Thyroid gland (tissue), 4 donors: ENCODE measurements around the gene SHISA9.

ENCODE experiments used
- POLR2A ChIP-seq, 2 donors: fragments of 450-650 bp; IDR thresholded peaks; one replicate each; pipeline ENCODE4 v1.6.1; 2017; ENCODE audit warnings: antibody characterized with exemption in 2 of 2, mild to moderate bottlenecking in 2 of 2, moderate library complexity in 1 of 2
- TF ChIP-seq, protein P1 (sequence below), 6 experiments: fragments of 200-600 bp in 3 of 6; fragments of 450-650 bp in 3 of 6; sonication (generic) in 3 of 6; IDR thresholded peaks; one replicate each; pipeline ENCODE4 v1.5.1; 2016 to 2019; ENCODE audit warnings: antibody characterized with exemption in 6 of 6, mild to moderate bottlenecking in 2 of 6, inconsistent platforms in 1 of 6, moderate library complexity in 1 of 6

DNA sequence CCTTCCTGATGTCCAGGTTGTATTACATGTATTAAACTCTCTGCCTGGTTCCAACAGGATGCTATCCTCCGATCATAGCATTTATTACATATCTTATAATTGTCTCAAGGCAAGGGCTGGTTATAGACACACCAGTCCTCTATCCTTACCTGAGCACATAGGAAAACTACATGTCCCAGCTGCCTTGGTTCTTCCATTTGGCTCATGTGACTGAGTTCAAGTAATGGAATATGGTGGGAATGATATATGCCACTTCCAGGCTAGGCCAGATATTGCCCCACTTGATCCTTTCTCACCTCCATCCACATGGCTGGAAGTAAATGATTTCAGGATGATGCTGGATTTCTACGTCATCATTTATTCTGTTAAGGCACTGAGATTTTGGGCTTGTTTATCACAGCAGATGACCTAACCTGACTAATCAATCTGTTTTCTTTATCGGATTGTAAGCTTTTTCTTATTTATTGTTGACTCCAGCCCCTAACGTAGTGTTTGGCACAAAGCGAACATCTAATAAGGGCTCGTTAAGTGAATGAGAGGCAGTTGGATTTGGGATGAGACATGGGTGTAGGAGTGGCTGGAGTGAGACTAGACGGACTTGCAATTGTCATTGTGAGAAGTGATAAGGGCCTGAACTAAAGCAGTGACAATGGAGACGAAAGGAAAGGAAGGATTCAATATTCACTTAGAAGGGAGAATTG lies 8.2 kb upstream of the SHISA9 start:
- TF ChIP-seq, protein P1, sequence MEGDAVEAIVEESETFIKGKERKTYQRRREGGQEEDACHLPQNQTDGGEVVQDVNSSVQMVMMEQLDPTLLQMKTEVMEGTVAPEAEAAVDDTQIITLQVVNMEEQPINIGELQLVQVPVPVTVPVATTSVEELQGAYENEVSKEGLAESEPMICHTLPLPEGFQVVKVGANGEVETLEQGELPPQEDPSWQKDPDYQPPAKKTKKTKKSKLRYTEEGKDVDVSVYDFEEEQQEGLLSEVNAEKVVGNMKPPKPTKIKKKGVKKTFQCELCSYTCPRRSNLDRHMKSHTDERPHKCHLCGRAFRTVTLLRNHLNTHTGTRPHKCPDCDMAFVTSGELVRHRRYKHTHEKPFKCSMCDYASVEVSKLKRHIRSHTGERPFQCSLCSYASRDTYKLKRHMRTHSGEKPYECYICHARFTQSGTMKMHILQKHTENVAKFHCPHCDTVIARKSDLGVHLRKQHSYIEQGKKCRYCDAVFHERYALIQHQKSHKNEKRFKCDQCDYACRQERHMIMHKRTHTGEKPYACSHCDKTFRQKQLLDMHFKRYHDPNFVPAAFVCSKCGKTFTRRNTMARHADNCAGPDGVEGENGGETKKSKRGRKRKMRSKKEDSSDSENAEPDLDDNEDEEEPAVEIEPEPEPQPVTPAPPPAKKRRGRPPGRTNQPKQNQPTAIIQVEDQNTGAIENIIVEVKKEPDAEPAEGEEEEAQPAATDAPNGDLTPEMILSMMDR (IDR thresholded peaks at IDR 0.05) = no peak
- no peak for TF ChIP-seq POLR2A (IDR thresholded peaks at IDR 0.05)
